ENCODE measurements around the gene CLDN12. TPM values are rescaled to one million over a fixed set of nuclear protein-coding genes. Genes with fewer than 3 reads are reported as not detected.

The CLDN12 gene
- total and polyA plus RNA-seq, 5 donors from 2014 or later, result 0.44 to 2.9 (median 0.63) TPM; not detected in 1

DNA sequence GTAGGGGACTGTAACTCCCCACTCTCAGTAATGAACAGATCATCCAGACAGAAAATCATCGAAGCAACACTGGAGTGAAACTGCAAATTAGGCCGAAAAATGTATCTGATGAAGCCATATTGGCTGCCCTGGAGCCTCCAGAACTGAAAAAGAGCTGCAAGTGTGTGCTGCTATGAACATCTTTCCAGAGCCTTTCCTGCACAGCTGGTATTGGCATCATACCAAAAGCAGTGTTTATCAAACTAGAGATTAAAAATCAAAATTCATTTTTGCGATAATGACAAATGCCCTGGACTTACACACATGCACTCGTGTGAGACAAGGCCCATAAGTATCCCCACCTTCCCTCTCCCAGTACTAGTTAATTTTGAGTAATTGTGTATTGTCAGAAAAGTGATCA is 6.8 kb upstream of the CLDN12 start:
- Histone ChIP-seq H3K36me3 (ENCODE audit: control insufficient read depth, insufficient read depth, low read length) (no peaks in the 10 kb centered on the region), H3K27me3 (ENCODE audit: control insufficient read depth, insufficient read depth, low read length) (no peaks in the 10 kb centered on the region), H3K27ac (ENCODE audit: insufficient read depth, low read length, poor library complexity, severe bottlenecking) (no peak overlapping the region), H3K4me1 (ENCODE audit: control insufficient read depth, insufficient read depth, low read length, poor library complexity, severe bottlenecking) (no peaks in the 10 kb centered on the region), H3K4me3 (ENCODE audit: low read depth, low read length) (no peak overlapping the region), H3K9me3 (ENCODE audit: control insufficient read depth in 2 of 2, low read length in 2 of 2) (peaks cover 8 to 9% of the 10 kb centered on the region in 2 experiments)
- ATAC-seq (ENCODE audit: low read depth in 2 of 2), result no peak
- Mint-ChIP-seq H3K36me3 (no peaks in the 10 kb centered on the region), H3K27ac (no peak overlapping the region), H3K9me3 (peaks cover 0 to 45% (median 9%) of the 10 kb centered on the region in 7 donors), H3K27me3 (no peaks in the 10 kb centered on the region), H3K4me1 (no peaks in the 10 kb centered on the region), H3K4me3 (no peak overlapping the region)
- no peak for DNase-seq

DNA sequence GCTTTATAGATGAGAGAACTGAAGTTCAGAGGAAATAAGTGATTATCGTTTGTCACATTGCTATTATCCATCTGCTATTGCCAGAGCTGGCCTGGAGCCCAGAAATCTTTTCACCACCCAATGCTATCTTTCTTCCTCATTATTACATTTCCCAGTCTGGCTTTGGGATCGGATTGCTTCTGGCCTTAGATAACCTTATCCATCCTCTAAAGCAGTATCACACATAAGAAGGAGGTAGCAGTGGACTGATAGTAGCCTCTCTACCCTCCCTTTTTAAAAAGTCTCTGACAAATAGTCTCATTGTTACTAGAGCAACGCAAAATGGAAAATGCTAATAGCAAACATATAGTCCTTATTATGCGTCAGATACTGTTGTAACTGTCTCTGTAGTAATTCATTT is 1.3 kb upstream of the CLDN12 start:
- ATAC-seq (ENCODE audit: low read depth in 2 of 2) (no peak), DNase-seq (no peak)
- peaks cover 21% of the 10 kb centered on the region for H3K4me1 ChIP-seq (ENCODE audit: control insufficient read depth, insufficient read depth, low read length, poor library complexity, severe bottlenecking)
- no peaks in the 10 kb centered on the region for H3K36me3 Mint-ChIP-seq
- H3K9me3 Mint-ChIP-seq, result peaks cover 0 to 24% (median 7%) of the 10 kb centered on the region in 7 donors
- H3K4me3 ChIP-seq (ENCODE audit: low read depth, low read length), result no peak overlapping the region
- H3K27me3 Mint-ChIP-seq, result peaks cover 10% of the 10 kb centered on the region
- H3K27me3 ChIP-seq (ENCODE audit: control insufficient read depth, insufficient read depth, low read length), result no peaks in the 10 kb centered on the region
- peaks cover 0 to 22% (median 14%) of the 10 kb centered on the region in 4 donors for H3K4me1 Mint-ChIP-seq
- H3K27ac ChIP-seq (ENCODE audit: insufficient read depth, low read length, poor library complexity, severe bottlenecking), result no peak overlapping the region
- peak overlapping the region in 2 of 4 donors; percentile 46 to 97 for H3K4me3 Mint-ChIP-seq
- H3K27ac Mint-ChIP-seq, result peak overlapping the region in 1 of 3 donors; percentile 2
- H3K36me3 ChIP-seq (ENCODE audit: control insufficient read depth, insufficient read depth, low read length), result no peaks in the 10 kb centered on the region
- peaks cover 7 to 8% of the 10 kb centered on the region in 2 experiments for H3K9me3 ChIP-seq (ENCODE audit: control insufficient read depth in 2 of 2, low read length in 2 of 2)

DNA sequence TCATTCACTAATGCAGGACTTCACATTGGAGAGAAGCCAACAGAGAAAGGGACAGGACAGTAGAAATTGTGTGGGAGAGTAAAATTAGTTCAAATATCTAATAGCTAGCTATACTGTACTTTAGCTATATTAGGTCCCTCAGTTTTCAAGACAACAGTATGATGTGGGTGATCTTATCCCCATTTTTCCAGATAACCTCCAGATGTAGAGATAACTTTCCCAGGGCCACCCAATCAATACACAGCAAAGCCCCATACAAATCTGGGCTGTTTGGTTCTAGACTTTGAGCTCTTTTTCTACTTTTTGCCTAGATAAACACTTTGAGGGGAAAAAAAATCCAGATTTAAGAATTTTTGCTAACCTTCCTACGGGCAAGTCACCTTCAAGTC is 482 bp upstream of the CLDN12 start:
- H3K4me1 ChIP-seq (ENCODE audit: control insufficient read depth, insufficient read depth, low read length, poor library complexity, severe bottlenecking), result peaks cover 21% of the 10 kb centered on the region
- no peaks in the 10 kb centered on the region for H3K36me3 ChIP-seq (ENCODE audit: control insufficient read depth, insufficient read depth, low read length)
- no peak for ATAC-seq (ENCODE audit: low read depth in 2 of 2)
- H3K4me3 ChIP-seq (ENCODE audit: low read depth, low read length), result peak overlapping the region; percentile 98
- Mint-ChIP-seq H3K9me3 (peaks cover 0 to 20% (median 7%) of the 10 kb centered on the region in 7 donors), H3K27me3 (peaks cover 10% of the 10 kb centered on the region), H3K36me3 (peaks cover 2% of the 10 kb centered on the region), H3K4me1 (peaks cover 4 to 22% (median 14%) of the 10 kb centered on the region in 4 donors), H3K27ac (peak overlapping the region; percentile 57 to 95 (median 87)), H3K4me3 (peak overlapping the region; percentile 88 to 97 (median 91))
- H3K27me3 ChIP-seq (ENCODE audit: control insufficient read depth, insufficient read depth, low read length), result no peaks in the 10 kb centered on the region
- DNase-seq, result no peak
- H3K9me3 ChIP-seq (ENCODE audit: control insufficient read depth in 2 of 2, low read length in 2 of 2), result peaks cover 5 to 8% of the 10 kb centered on the region in 2 experiments
- peak overlapping the region; percentile 65 for H3K27ac ChIP-seq (ENCODE audit: insufficient read depth, low read length, poor library complexity, severe bottlenecking)

DNA sequence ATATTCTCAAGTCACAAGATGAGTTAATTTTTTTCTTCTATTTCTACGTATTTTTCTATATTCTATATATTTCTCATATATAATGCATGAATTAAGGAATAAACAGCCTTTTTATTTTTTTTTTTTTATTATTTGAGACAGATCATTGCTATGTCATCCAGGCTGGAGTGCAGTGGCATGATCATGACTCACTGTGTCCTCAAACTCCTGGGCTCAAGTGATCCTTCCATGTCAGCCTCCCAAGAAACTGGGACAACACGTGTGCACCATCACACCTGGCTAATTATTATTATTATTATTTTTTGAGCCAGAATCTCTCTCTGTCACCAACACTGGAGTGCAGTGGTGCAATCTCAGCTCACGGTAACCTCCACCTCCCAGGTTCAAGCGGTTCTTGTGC is 1.5 kb downstream of the CLDN12 start:
- no peak for ATAC-seq (ENCODE audit: low read depth in 2 of 2)
- Mint-ChIP-seq H3K9me3 (peaks cover 0 to 9% (median 6%) of the 10 kb centered on the region in 7 donors), H3K36me3 (peaks cover 8% of the 10 kb centered on the region), H3K4me1 (peaks cover 5 to 22% (median 14%) of the 10 kb centered on the region in 4 donors), H3K4me3 (peak overlapping the region in 3 of 4 donors; percentile 88 to 97 (median 90)), H3K27ac (peak overlapping the region in 1 of 3 donors; percentile 87), H3K27me3 (peaks cover 10% of the 10 kb centered on the region)
- peaks cover 0 to under 1% of the 10 kb centered on the region in 2 experiments for H3K9me3 ChIP-seq (ENCODE audit: control insufficient read depth in 2 of 2, low read length in 2 of 2)
- no peaks in the 10 kb centered on the region for H3K27me3 ChIP-seq (ENCODE audit: control insufficient read depth, insufficient read depth, low read length)
- no peaks in the 10 kb centered on the region for H3K36me3 ChIP-seq (ENCODE audit: control insufficient read depth, insufficient read depth, low read length)
- peaks cover 21% of the 10 kb centered on the region for H3K4me1 ChIP-seq (ENCODE audit: control insufficient read depth, insufficient read depth, low read length, poor library complexity, severe bottlenecking)
- no peak overlapping the region for H3K27ac ChIP-seq (ENCODE audit: insufficient read depth, low read length, poor library complexity, severe bottlenecking)
- peak overlapping the region; percentile 98 for H3K4me3 ChIP-seq (ENCODE audit: low read depth, low read length)
- no peak for DNase-seq

DNA sequence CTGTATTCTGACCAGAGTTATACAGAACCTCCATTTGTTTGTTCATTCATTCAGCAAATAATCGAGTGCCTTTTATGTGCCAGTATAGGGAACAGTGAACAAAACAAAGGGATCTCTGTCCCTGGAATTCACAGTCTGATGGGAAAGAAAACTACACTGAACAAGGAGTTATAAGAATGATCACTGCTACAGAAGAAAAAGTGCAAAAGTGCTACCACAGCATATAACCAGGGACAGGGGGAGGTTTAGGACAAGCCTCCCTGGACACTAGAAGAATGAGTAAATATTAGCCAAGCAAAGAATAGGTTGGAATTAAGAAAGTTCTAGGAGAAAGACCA is 4.2 kb downstream of the CLDN12 start:
- DNase-seq, result no peak
- H3K27ac ChIP-seq (ENCODE audit: insufficient read depth, low read length, poor library complexity, severe bottlenecking), result no peak overlapping the region
- no peaks in the 10 kb centered on the region for H3K9me3 ChIP-seq (ENCODE audit: control insufficient read depth in 2 of 2, low read length in 2 of 2)
- no peak overlapping the region for H3K4me3 ChIP-seq (ENCODE audit: low read depth, low read length)
- Mint-ChIP-seq H3K4me1 (peaks cover 9 to 22% (median 13%) of the 10 kb centered on the region in 4 donors), H3K27me3 (peaks cover 10% of the 10 kb centered on the region), H3K4me3 (peak overlapping the region in 1 of 4 donors; percentile 19), H3K27ac (no peak overlapping the region), H3K9me3 (no peaks in the 10 kb centered on the region), H3K36me3 (peaks cover 9% of the 10 kb centered on the region)
- no peaks in the 10 kb centered on the region for H3K27me3 ChIP-seq (ENCODE audit: control insufficient read depth, insufficient read depth, low read length)
- H3K36me3 ChIP-seq (ENCODE audit: control insufficient read depth, insufficient read depth, low read length), result no peaks in the 10 kb centered on the region
- ATAC-seq (ENCODE audit: low read depth in 2 of 2), result no peak
- H3K4me1 ChIP-seq (ENCODE audit: control insufficient read depth, insufficient read depth, low read length, poor library complexity, severe bottlenecking), result peaks cover 21% of the 10 kb centered on the region

DNA sequence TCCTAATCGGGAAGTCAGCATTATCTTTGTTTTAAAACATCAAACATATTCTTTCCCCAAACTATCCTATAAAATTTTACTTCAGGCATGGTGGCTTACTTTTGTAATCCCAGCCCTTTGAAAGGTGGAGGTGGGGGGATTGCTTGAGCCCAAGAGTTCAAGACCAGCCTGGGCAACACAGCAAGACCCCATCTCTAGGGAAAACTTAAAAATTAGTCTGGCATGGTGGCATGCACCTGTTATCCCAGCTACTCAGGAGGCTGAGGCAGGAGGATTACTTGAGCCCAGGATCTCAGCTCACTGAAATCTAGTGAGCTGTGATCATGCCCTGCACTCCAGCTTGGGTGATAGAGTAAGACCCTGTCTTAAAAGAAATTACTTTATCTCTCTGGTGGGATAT is 4.9 kb downstream of the CLDN12 start:
- Histone ChIP-seq H3K9me3 (ENCODE audit: control insufficient read depth in 2 of 2, low read length in 2 of 2) (no peaks in the 10 kb centered on the region), H3K4me3 (ENCODE audit: low read depth, low read length) (no peak overlapping the region), H3K27ac (ENCODE audit: insufficient read depth, low read length, poor library complexity, severe bottlenecking) (no peak overlapping the region), H3K36me3 (ENCODE audit: control insufficient read depth, insufficient read depth, low read length) (no peaks in the 10 kb centered on the region), H3K4me1 (ENCODE audit: control insufficient read depth, insufficient read depth, low read length, poor library complexity, severe bottlenecking) (peaks cover 17% of the 10 kb centered on the region), H3K27me3 (ENCODE audit: control insufficient read depth, insufficient read depth, low read length) (no peaks in the 10 kb centered on the region)
- ATAC-seq (ENCODE audit: low read depth in 2 of 2) (no peak), DNase-seq (no peak)
- Mint-ChIP-seq H3K4me3 (no peak overlapping the region), H3K4me1 (peaks cover 8 to 15% (median 10%) of the 10 kb centered on the region in 4 donors), H3K27me3 (peaks cover 6% of the 10 kb centered on the region), H3K27ac (no peak overlapping the region), H3K36me3 (peaks cover 9% of the 10 kb centered on the region), H3K9me3 (no peaks in the 10 kb centered on the region)

DNA sequence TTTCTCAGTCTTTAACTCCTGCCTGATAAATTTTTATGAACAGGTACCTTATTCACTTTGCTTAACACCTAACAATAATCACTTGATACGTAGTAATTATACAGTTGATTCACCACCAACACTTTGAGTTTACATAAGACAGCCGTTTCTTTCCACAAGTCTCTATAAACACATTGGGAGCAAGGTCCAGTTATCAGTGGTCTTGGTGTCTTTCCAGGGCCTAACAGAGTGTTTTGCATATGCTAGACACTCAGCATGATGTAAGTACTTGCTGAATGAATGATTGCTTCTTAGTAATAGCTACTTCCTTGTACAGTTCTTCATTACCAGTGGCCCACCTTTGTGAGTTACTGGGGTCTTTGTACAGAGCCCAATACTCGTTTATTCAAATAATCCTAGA is 6.4 kb downstream of the CLDN12 start:
- DNase-seq, result no peak
- no peak overlapping the region for H3K27ac ChIP-seq (ENCODE audit: insufficient read depth, low read length, poor library complexity, severe bottlenecking)
- Mint-ChIP-seq H3K36me3 (peaks cover 9% of the 10 kb centered on the region), H3K27ac (no peak overlapping the region), H3K27me3 (no peaks in the 10 kb centered on the region), H3K4me3 (no peak overlapping the region), H3K9me3 (no peaks in the 10 kb centered on the region), H3K4me1 (peaks cover 0 to 9% (median 3%) of the 10 kb centered on the region in 4 donors)
- H3K27me3 ChIP-seq (ENCODE audit: control insufficient read depth, insufficient read depth, low read length), result no peaks in the 10 kb centered on the region
- H3K36me3 ChIP-seq (ENCODE audit: control insufficient read depth, insufficient read depth, low read length), result no peaks in the 10 kb centered on the region
- no peak overlapping the region for H3K4me3 ChIP-seq (ENCODE audit: low read depth, low read length)
- H3K4me1 ChIP-seq (ENCODE audit: control insufficient read depth, insufficient read depth, low read length, poor library complexity, severe bottlenecking), result peaks cover 2% of the 10 kb centered on the region
- no peak for ATAC-seq (ENCODE audit: low read depth in 2 of 2)
- no peaks in the 10 kb centered on the region for H3K9me3 ChIP-seq (ENCODE audit: control insufficient read depth in 2 of 2, low read length in 2 of 2)

DNA sequence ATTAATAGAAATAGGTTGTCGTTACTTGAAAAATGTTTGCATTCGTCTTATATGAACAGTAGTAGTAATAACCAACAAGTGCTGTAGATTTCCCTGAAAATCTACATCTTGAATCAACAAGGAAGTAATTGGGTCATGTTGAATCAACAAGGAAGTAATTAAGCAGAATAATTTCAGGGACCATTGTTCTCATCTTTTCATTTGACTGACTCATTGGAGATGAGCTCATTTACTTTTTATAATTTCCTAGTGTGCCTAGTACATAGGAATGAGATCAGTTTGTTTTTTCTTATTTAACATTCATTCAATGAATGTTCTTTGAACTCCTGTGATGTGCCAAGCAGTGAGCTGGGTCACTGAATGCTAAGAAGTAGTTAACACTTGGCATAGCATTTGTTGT is 8.2 kb downstream of the CLDN12 start:
- no peak for ATAC-seq (ENCODE audit: low read depth in 2 of 2)
- no peak overlapping the region for H3K4me3 Mint-ChIP-seq
- Histone ChIP-seq H3K36me3 (ENCODE audit: control insufficient read depth, insufficient read depth, low read length) (no peaks in the 10 kb centered on the region), H3K4me1 (ENCODE audit: control insufficient read depth, insufficient read depth, low read length, poor library complexity, severe bottlenecking) (no peaks in the 10 kb centered on the region), H3K4me3 (ENCODE audit: low read depth, low read length) (no peak overlapping the region), H3K9me3 (ENCODE audit: control insufficient read depth in 2 of 2, low read length in 2 of 2) (no peaks in the 10 kb centered on the region), H3K27ac (ENCODE audit: insufficient read depth, low read length, poor library complexity, severe bottlenecking) (no peak overlapping the region), H3K27me3 (ENCODE audit: control insufficient read depth, insufficient read depth, low read length) (no peaks in the 10 kb centered on the region)
- no peaks in the 10 kb centered on the region for H3K9me3 Mint-ChIP-seq
- H3K27ac Mint-ChIP-seq, result no peak overlapping the region
- H3K4me1 Mint-ChIP-seq, result peaks cover 0 to 9% (median 0%) of the 10 kb centered on the region in 4 donors
- peaks cover 9% of the 10 kb centered on the region for H3K36me3 Mint-ChIP-seq
- H3K27me3 Mint-ChIP-seq, result no peaks in the 10 kb centered on the region
- DNase-seq, result no peak
